ENCODE measurements around the gene IL10RB.
"Not testable (repeated sequence)": the region's sequence is repeated elsewhere in the genome, so short reads cannot be mapped to it uniquely, and the experiment has no call there.

The IL10RB gene

GRCh38 chr21:33302055-33302454 is 35.9 kb downstream of the IL10RB start:
- no peak for DNase-seq (ENCODE audit: low spot score)

GRCh38 chr21:33302796-33303195 is 36.6 kb downstream of the IL10RB start:
- no peak for DNase-seq (ENCODE audit: low spot score)

GRCh38 chr21:33305344-33305671 is 39.1 kb downstream of the IL10RB start:
- DNase-seq (ENCODE audit: low spot score): no peak

GRCh38 chr21:33305938-33306337 is 39.8 kb downstream of the IL10RB start:
- no peak for DNase-seq (ENCODE audit: low spot score)

- no peak for DNase-seq (ENCODE audit: low spot score)
Measured at GRCh38 chr21:33308586-33309490, 42.7 kb downstream of the IL10RB start.

GRCh38 chr21:33309778-33310177 is 43.6 kb downstream of the IL10RB start:
- DNase-seq (ENCODE audit: low spot score): no peak

- DNase-seq (ENCODE audit: low spot score): no peak
Measured at GRCh38 chr21:33312121-33312520, 46.0 kb downstream of the IL10RB start.

- no peak for DNase-seq (ENCODE audit: low spot score)
Measured at GRCh38 chr21:33313183-33313582, 47.0 kb downstream of the IL10RB start.

- DNase-seq (ENCODE audit: low spot score): no peak
Measured at GRCh38 chr21:33313611-33314010, 47.4 kb downstream of the IL10RB start.

- no peak for DNase-seq (ENCODE audit: low spot score)
Measured at GRCh38 chr21:33314111-33314510, 47.9 kb downstream of the IL10RB start.

- no peak for DNase-seq (ENCODE audit: low spot score)
Measured at GRCh38 chr21:33315946-33316710, 50.0 kb downstream of the IL10RB start.

GRCh38 chr21:33317145-33317544 is 51.0 kb downstream of the IL10RB start:
- no peak for DNase-seq (ENCODE audit: low spot score)

- DNase-seq (ENCODE audit: low spot score): no peak
Measured at GRCh38 chr21:33317786-33318486, 51.8 kb downstream of the IL10RB start.

- DNase-seq (ENCODE audit: low spot score): not testable (repeated sequence)
Measured at GRCh38 chr21:33321005-33321404, 54.8 kb downstream of the IL10RB start.

GRCh38 chr21:33323610-33324009 is 57.4 kb downstream of the IL10RB start:
- DNase-seq (ENCODE audit: low spot score): not testable (repeated sequence)

GRCh38 chr21:33324291-33325221 is 58.4 kb downstream of the IL10RB start, which contains the start of gene IFNAR1:
IFNAR1 (plus strand) TSS chr21:33324970; CDS start chr21:33325056, 86 bp downstream.
- DNase-seq (ENCODE audit: low spot score): peak; percentile 99

- no peak for DNase-seq (ENCODE audit: low spot score)
Measured at GRCh38 chr21:33325222-33326067, 59.3 kb downstream of the IL10RB start.

GRCh38 chr21:33327326-33327725 is 61.2 kb downstream of the IL10RB start:
- no peak for DNase-seq (ENCODE audit: low spot score)

GRCh38 chr21:33327792-33328433 is 61.7 kb downstream of the IL10RB start:
- no peak for DNase-seq (ENCODE audit: low spot score)

- no peak for DNase-seq (ENCODE audit: low spot score)
Measured at GRCh38 chr21:33330726-33331125, 64.6 kb downstream of the IL10RB start.
